CD4-positive, alpha-beta memory T cell (primary cell): ENCODE data around the gene WDR83. TPM values are rescaled to one million over a fixed set of nuclear protein-coding genes. Genes with fewer than 3 reads are reported as not detected.
A peak's percentile ranks its signal among the peaks of the same experiment; 100 is the strongest.
"Not testable (repeated sequence)": the region's sequence is repeated elsewhere in the genome, so short reads cannot be mapped to it uniquely, and the experiment has no call there.

Experiments used
- CTCF ChIA-PET: fragments of 350-600 bp; sonication (Branson Sonifier 250); formaldehyde crosslinking; loops from one replicate; lab custom pipeline; 2021; ENCODE audit warnings: inconsistent platforms; ENCODE audit not compliant: partially characterized antibody; lab: Charles Lee
- POLR2A ChIA-PET: fragments of 350-600 bp; sonication (Branson Sonifier 250); formaldehyde crosslinking; loops from one replicate; lab custom pipeline; 2021; ENCODE audit not compliant: partially characterized antibody; lab: Charles Lee
- DNase-seq, 5 donors: peaks; one replicate each; pipeline versions ENCODE4 v3.0.0 to v3.0.0-alpha.2; 2020 to 2022; ENCODE audit warnings: mixed read lengths in 1 of 5
- H3K27ac ChIP-seq: one replicate; pipeline ENCODE4 v1.7.0; 2013; ENCODE audit warnings: low read depth, low read length
- H3K27me3 ChIP-seq: 2 replicates; pipeline ENCODE4 v1.7.0; 2013; ENCODE audit warnings: mild to moderate bottlenecking, low read length, moderate library complexity; ENCODE audit not compliant: insufficient read depth
- H3K36me3 ChIP-seq: 2 replicates; pipeline ENCODE4 v1.7.0; 2013; ENCODE audit warnings: mild to moderate bottlenecking, low read length, moderate library complexity; ENCODE audit not compliant: insufficient read depth
- H3K4me1 ChIP-seq: 2 replicates; pipeline ENCODE4 v1.7.0; 2013; ENCODE audit warnings: mild to moderate bottlenecking, low read length, moderate library complexity; ENCODE audit not compliant: insufficient read depth
- H3K4me3 ChIP-seq, 2 donors: one replicate each; pipeline ENCODE4 v1.7.0; 2013; ENCODE audit warnings: low read length in 2 of 2, mild to moderate bottlenecking in 1 of 2
- H3K9me3 ChIP-seq, 2 donors: one replicate each; pipeline ENCODE4 v1.7.0; 2013; ENCODE audit warnings: low read length in 2 of 2, control low read depth in 1 of 2; ENCODE audit not compliant: control insufficient read depth in 1 of 2
- H3K27ac Mint-ChIP-seq, 7 donors: one replicate each; pipeline ENCODE4 v1.8.0; 2020 to 2021; ENCODE audit warnings: mixed read lengths in 7 of 7, mild to moderate bottlenecking in 6 of 7, inconsistent platforms in 3 of 7, moderate library complexity in 3 of 7
- H3K27me3 Mint-ChIP-seq, 2 donors: one replicate each; pipeline ENCODE4 v1.8.0; 2020 to 2021; ENCODE audit warnings: mixed read lengths in 2 of 2
- H3K36me3 Mint-ChIP-seq, 2 donors: one replicate each; pipeline ENCODE4 v1.8.0; 2020 to 2021; ENCODE audit warnings: mixed read lengths in 2 of 2, inconsistent platforms in 1 of 2, mild to moderate bottlenecking in 1 of 2
- H3K4me1 Mint-ChIP-seq, 4 donors: one replicate each; pipeline ENCODE4 v1.8.0; 2020 to 2021; ENCODE audit warnings: mixed read lengths in 4 of 4, mild to moderate bottlenecking in 1 of 4
- H3K4me3 Mint-ChIP-seq, 8 donors: one replicate each; pipeline ENCODE4 v1.8.0; 2020 to 2021; ENCODE audit warnings: mixed read lengths in 8 of 8, mild to moderate bottlenecking in 7 of 8, moderate library complexity in 6 of 8, inconsistent platforms in 3 of 8
- H3K9me3 Mint-ChIP-seq, 8 donors: one replicate each; pipeline ENCODE4 v1.8.0; 2020 to 2021; ENCODE audit warnings: mixed read lengths in 8 of 8, mild to moderate bottlenecking in 5 of 8, inconsistent platforms in 3 of 8, moderate library complexity in 1 of 8
- intact Hi-C: fragments of 100-400 bp; cut with micrococcal nuclease; formaldehyde crosslinking; loops from one replicate; pipeline ENCODE4 v1.15.1; 2023
- polyA plus RNA-seq, 2 donors: library from polyadenylated mRNA; unstranded; fragments of 300-500 nt; fragmentation: Illumina TruSeq; gene quantifications; one replicate each; pipeline ENCODE4 v1.2.3, GENCODE V29; 2021
- total RNA-seq, 2 experiments: library from RNA; stranded (reverse); gene quantifications; one replicate each; pipeline ENCODE4 v1.2.3, GENCODE V29; 2021

WDR83 gene
- total and polyA plus RNA-seq, 4 experiments from 2014 or later: 9.8 to 19.3 (median 17.0) TPM

DNA sequence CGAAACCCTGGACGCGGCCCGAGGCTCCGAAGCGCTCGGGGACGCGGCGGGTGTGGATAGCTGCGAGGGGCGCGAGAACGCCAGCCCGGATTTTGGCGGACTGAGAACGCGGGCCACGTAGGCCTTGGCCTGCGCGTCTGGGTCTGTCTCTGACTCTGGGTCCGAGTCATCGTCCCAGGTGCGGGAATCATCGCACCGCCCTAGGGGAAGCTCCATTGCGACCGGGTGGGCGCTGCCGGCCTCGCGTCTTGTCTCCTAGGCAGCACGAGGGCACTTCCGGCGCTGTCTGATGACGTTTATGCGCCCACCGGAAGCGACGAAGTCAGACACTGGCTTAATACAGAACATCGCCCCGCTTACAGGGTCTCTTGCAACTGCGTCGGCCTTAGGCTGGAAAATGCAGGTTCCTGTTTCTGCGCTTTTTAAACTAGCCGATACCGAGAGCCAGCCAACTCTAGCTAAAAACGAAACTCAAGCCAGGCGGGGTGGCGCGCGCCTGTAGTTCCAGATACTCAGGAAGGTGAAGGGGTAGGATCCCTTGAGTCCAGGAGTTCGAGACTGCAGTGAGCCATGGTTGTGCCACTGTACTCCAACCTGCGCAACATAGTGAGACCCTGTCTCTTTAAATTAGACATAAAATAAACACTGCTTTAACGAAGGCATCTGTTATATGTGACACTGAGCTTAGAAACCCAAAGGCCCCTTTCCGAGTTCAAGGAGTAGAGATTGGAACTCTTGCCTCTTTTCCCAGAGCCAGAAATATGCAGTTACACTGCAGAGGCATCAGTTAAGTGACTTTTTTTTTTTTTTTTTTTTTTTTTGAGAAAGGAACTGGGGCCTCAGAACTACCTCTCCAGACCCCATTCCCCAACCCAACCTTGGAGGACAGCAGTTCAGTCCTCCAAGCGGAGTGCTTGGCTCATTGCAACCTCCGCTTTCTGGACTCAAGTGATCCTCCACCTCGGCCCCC is 30.0 kb downstream of the WDR83 start, which contains the start of gene FBXW9:
Gene FBXW9, minus strand, starts transcription at position 266 of the 970 bp plus-strand sequence. Its CDS starts 50 bp downstream, at position 216.
- intact Hi-C loops: loop anchor here (1.0 kb wide), 3 partner anchors 15 to 27 kb away; partner anchors contain the start of genes DHPS and TNPO2
- CTCF ChIA-PET: interaction anchor here (0.9 to 1.5 kb wide), 4 partner anchors 25 to 99 kb away, joined by 4 to 6 read pairs (median 4); no protein-coding TSS in a partner anchor
- H3K4me3 ChIP-seq: peak within 1 kb of the TSS; percentile 7 to 56
- Mint-ChIP-seq H3K27ac (peak within 1 kb of the TSS; percentile 96 to 98 (median 97)), H3K4me3 (peak within 1 kb of the TSS; percentile 91 to 95 (median 94)), H3K36me3 (peaks cover 0 to 22% of the 10 kb centered on the region in 2 donors), H3K4me1 (peaks cover 4 to 17% (median 10%) of the 10 kb centered on the region in 4 donors), H3K27me3 (no peaks in the 10 kb centered on the region), H3K9me3 (peaks cover 0 to 2% (median 0%) of the 10 kb centered on the region in 8 donors)
- POLR2A ChIA-PET: interaction anchor here (0.8 to 4.4 kb wide), 14 partner anchors 9 to 151 kb away, joined by 3 to 34 read pairs (median 4); partner anchors contain the start of genes DHPS, GET3, JUNB and RNASEH2A
- H3K27ac ChIP-seq: peak within 1 kb of the TSS; percentile 76
- H3K27me3 ChIP-seq: no peaks in the 10 kb centered on the region
- no peaks in the 10 kb centered on the region for H3K36me3 ChIP-seq
- DNase-seq: peak; percentile 92 to 96 (median 93)
- peaks cover 17% of the 10 kb centered on the region for H3K4me1 ChIP-seq
- no peaks in the 10 kb centered on the region for H3K9me3 ChIP-seq

DNA sequence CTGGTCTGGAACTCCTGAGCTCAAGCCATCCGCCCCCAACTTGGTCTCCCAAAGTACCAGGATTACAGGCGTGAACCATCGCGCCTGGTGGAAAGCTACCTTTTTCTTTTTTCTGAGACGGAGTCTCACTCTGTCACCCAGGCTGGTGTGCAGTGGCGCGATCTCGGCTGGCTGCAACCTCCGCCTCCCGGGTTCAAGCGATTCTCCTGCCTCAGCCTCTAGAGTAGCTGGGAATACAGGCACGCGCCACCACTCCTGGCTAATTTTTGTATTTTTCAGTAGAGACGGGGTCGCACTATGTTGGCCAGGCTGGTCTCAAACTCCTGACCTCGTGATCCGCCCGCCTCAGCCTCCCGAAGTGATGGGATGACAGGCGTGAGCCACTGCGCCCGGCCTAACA is 30.8 kb downstream of the WDR83 start:
- DNase-seq, H3K4me3 ChIP-seq, H3K27me3 ChIP-seq, intact Hi-C loops, H3K36me3 ChIP-seq, H3K27ac ChIP-seq, H3K9me3 Mint-ChIP-seq, H3K27me3 Mint-ChIP-seq, H3K9me3 ChIP-seq: not testable (repeated sequence)
- peak overlapping the region in 5 of 8 donors; percentile 31 to 52 (median 46) for H3K4me3 Mint-ChIP-seq
- ChIA-PET CTCF (interaction anchor here (1.4 to 1.5 kb wide), 2 partner anchors 26 to 58 kb away, joined by 4 to 5 read pairs; no protein-coding TSS in a partner anchor), POLR2A (interaction anchor here (1.0 to 4.4 kb wide), 7 partner anchors 16 to 150 kb away, joined by 3 to 34 read pairs (median 12); partner anchors contain the start of genes DHPS, GET3, JUNB and RNASEH2A)
- peaks cover 17% of the 10 kb centered on the region for H3K4me1 ChIP-seq
- H3K27ac Mint-ChIP-seq: peak overlapping the region in 3 of 7 donors; percentile 13 to 98 (median 41)
- H3K4me1 Mint-ChIP-seq: peaks cover 4 to 17% (median 10%) of the 10 kb centered on the region in 4 donors
- H3K36me3 Mint-ChIP-seq: peaks cover 0 to 25% of the 10 kb centered on the region in 2 donors

DNA sequence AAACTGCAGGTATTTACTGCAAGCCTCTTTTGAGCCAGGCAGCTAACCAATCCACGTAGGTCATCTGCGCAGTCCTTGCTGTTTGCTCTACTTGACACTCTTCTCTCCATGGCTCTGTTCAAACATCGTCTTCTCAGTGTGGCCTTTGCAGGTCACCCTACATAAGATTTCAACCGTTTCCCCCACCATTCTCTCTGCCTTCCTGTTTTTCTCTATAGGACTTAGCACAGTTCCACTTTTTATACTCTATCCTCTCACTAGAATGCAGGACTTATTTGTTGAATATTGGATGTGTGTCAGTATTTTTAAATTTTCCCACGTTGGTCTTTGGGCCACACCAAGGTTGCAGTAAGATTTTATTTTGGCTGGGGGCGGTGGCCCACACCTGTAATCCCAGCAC is 31.5 kb downstream of the WDR83 start:
- Histone ChIP-seq H3K4me3 (no peak overlapping the region), H3K36me3 (peaks cover 8% of the 10 kb centered on the region), H3K9me3 (no peaks in the 10 kb centered on the region), H3K4me1 (peaks cover 17% of the 10 kb centered on the region), H3K27me3 (no peaks in the 10 kb centered on the region), H3K27ac (no peak overlapping the region)
- no peak for DNase-seq
- H3K27me3 Mint-ChIP-seq: no peaks in the 10 kb centered on the region
- H3K4me1 Mint-ChIP-seq: peaks cover 4 to 17% (median 10%) of the 10 kb centered on the region in 4 donors
- ChIA-PET POLR2A (interaction anchor here (3.4 to 4.4 kb wide), 2 partner anchors 17 to 23 kb away, joined by 24 to 26 read pairs; partner anchors contain the start of gene DHPS), CTCF (interaction anchor here (1.2 kb wide), 1 partner anchor 16 kb away, joined by 4 read pairs; no protein-coding TSS in a partner anchor)
- peak overlapping the region; percentile 22 to 91 (median 57) for H3K27ac Mint-ChIP-seq
- H3K36me3 Mint-ChIP-seq: peaks cover 3 to 29% of the 10 kb centered on the region in 2 donors
- H3K4me3 Mint-ChIP-seq: peak overlapping the region; percentile 14 to 82 (median 72)
- intact Hi-C loops: no loop called here
- peaks cover 0 to 2% (median 0%) of the 10 kb centered on the region in 8 donors for H3K9me3 Mint-ChIP-seq

DNA sequence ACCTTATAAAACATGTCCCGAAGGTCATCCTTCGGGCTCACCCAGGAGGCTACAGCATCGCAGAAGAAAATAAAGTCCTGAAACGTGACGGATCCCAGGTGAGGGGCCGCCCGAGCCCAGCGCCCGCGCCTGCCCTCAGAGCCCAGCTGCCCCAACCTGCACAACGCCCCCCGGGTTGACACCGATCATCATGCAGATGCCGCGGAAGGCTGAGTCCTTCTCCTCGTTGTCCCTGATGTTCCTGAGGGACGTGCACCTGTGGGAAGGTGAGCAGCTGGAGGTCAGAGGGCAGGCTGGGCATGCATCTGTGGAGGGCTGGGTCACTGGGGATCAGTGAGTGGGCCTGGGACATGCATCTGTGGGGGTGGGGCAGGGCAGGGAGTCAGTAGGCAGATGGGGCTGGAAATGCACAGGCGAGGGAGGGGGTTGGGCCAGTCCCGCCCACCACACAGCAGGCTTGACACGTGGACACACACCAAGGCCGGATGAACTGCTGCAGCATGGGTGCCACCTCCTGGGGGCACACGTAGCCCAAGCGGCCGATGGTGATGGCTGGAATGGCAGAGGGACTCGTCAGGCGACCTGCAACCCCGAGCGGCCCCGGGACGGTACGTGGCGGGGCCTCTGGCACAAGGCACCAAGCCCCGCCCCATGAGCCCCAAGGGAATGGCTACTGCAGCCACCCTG is 35.1 kb downstream of the WDR83 start:
- H3K27me3 Mint-ChIP-seq: no peaks in the 10 kb centered on the region
- no peaks in the 10 kb centered on the region for H3K27me3 ChIP-seq
- H3K9me3 ChIP-seq: no peaks in the 10 kb centered on the region
- H3K27ac Mint-ChIP-seq: peak overlapping the region in 1 of 7 donors; percentile 53
- peaks cover 34% of the 10 kb centered on the region for H3K36me3 ChIP-seq
- POLR2A ChIA-PET: interaction anchor here (0.6 kb wide), 1 partner anchor 69 kb away, joined by 3 read pairs; no protein-coding TSS in a partner anchor
- H3K4me1 Mint-ChIP-seq: peaks cover 2 to 7% (median 5%) of the 10 kb centered on the region in 4 donors
- H3K9me3 Mint-ChIP-seq: no peaks in the 10 kb centered on the region
- H3K27ac ChIP-seq: no peak overlapping the region
- H3K36me3 Mint-ChIP-seq: peaks cover 23 to 53% of the 10 kb centered on the region in 2 donors
- intact Hi-C loops: no loop called here
- H3K4me3 ChIP-seq: no peak overlapping the region
- CTCF ChIA-PET: no interaction called here
- peaks cover 5% of the 10 kb centered on the region for H3K4me1 ChIP-seq
- DNase-seq: no peak
- H3K4me3 Mint-ChIP-seq: no peak overlapping the region

DNA sequence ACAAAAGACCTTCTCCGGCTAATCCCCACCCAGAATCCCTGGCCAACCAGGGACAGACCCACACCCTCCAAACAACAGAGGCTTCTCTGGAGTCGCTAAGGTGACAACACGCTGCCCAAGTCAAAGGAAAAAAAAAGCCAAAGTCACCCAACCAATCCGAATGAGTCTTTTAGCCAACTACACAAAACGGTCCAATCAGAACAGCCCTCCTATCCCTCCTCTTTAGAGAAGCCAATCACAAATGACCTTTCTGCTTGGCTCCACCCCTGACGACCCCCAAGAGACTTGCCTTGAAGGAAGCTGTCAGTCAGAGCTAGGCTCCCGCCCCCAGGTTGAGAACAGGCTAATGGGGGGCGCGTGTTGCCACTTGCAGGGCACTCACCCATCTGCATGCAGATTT is 36.4 kb downstream of the WDR83 start:
- Mint-ChIP-seq H3K27me3 (no peaks in the 10 kb centered on the region), H3K4me1 (peaks cover 0 to 3% (median 2%) of the 10 kb centered on the region in 4 donors), H3K36me3 (peaks cover 23 to 54% of the 10 kb centered on the region in 2 donors), H3K27ac (no peak overlapping the region), H3K4me3 (no peak overlapping the region), H3K9me3 (no peaks in the 10 kb centered on the region)
- no peak for DNase-seq
- Histone ChIP-seq H3K4me1 (no peaks in the 10 kb centered on the region), H3K4me3 (no peak overlapping the region), H3K27me3 (no peaks in the 10 kb centered on the region), H3K36me3 (peaks cover 34% of the 10 kb centered on the region), H3K9me3 (no peaks in the 10 kb centered on the region), H3K27ac (no peak overlapping the region)
- ChIA-PET CTCF (no interaction called here), POLR2A (no interaction called here)
- intact Hi-C loops: no loop called here

DNA sequence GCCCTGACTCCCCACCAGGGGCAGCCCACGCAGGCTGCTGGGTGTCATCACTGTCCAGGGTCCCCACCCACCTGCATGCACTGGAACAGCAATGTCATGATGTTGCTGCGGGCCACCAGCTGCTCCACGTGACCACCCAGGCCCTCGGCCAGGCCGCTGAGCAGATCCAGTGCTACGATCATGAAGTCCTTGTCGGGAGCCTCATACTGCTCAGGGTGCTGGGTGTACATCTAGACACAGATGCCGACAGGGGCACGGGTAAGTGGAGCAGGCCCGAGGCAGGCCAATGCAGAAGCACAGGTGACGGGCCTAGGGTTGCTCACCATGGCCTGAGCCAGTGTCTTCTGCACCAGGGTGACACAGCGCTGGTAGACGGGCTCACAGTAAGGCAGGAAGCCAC is 38.6 kb downstream of the WDR83 start:
- no peaks in the 10 kb centered on the region for H3K9me3 ChIP-seq
- no peak for DNase-seq
- ChIA-PET POLR2A (no interaction called here), CTCF (no interaction called here)
- Mint-ChIP-seq H3K27ac (peak overlapping the region in 1 of 7 donors; percentile 41), H3K9me3 (no peaks in the 10 kb centered on the region), H3K4me3 (no peak overlapping the region), H3K27me3 (no peaks in the 10 kb centered on the region), H3K36me3 (peaks cover 24 to 58% of the 10 kb centered on the region in 2 donors), H3K4me1 (no peaks in the 10 kb centered on the region)
- no peaks in the 10 kb centered on the region for H3K27me3 ChIP-seq
- no peaks in the 10 kb centered on the region for H3K4me1 ChIP-seq
- H3K4me3 ChIP-seq: no peak overlapping the region
- peaks cover 43% of the 10 kb centered on the region for H3K36me3 ChIP-seq
- H3K27ac ChIP-seq: no peak overlapping the region
- intact Hi-C loops: no loop called here
